Measurements from ENCODE around the gene BCL11A.

DNA sequence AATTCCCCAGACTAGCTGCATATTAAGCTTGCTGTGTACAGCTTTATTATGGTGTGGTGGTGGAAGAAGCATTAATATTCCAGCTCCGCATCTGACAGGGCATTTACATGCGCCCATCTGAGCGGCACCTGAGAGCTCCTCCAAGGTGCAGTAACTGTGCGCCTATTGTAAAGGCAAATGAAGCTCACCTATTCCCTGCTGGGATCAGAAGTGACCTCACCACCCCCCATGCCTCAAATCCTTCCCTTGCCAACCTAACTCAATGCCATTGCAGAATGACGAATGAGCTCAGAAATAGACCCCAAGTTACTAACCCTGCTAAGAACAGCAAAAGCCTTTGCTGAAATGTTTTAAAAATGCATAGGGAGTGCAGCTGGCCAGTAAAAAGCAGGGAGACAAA lies 14.3 kb downstream of the BCL11A start:
- TF ChIP-seq, protein P1, sequence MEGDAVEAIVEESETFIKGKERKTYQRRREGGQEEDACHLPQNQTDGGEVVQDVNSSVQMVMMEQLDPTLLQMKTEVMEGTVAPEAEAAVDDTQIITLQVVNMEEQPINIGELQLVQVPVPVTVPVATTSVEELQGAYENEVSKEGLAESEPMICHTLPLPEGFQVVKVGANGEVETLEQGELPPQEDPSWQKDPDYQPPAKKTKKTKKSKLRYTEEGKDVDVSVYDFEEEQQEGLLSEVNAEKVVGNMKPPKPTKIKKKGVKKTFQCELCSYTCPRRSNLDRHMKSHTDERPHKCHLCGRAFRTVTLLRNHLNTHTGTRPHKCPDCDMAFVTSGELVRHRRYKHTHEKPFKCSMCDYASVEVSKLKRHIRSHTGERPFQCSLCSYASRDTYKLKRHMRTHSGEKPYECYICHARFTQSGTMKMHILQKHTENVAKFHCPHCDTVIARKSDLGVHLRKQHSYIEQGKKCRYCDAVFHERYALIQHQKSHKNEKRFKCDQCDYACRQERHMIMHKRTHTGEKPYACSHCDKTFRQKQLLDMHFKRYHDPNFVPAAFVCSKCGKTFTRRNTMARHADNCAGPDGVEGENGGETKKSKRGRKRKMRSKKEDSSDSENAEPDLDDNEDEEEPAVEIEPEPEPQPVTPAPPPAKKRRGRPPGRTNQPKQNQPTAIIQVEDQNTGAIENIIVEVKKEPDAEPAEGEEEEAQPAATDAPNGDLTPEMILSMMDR (IDR thresholded peaks at IDR 0.05): no peak
- no peak for TF ChIP-seq EP300 (IDR thresholded peaks at IDR 0.05)
- TF ChIP-seq POLR2AphosphoS5 (IDR thresholded peaks at IDR 0.05): no peak
- TF ChIP-seq POLR2A (IDR thresholded peaks at IDR 0.05): no peak

All from upper lobe of left lung (tissue), 4 donors.